Right ventricle myocardium superior (tissue), 1 donor: ENCODE measurements around the gene NXT1. TPM values are rescaled to one million over a fixed set of nuclear protein-coding genes. Genes with fewer than 3 reads are reported as not detected.

Experiments used
- ATAC-seq: fragments of 200-7000 bp; cut with Tn5 transposase; one replicate; pipeline ENCODE4 v1.9.1; 2020; ENCODE audit warnings: mild to moderate bottlenecking; ENCODE audit not compliant: poor library complexity
- DNase-seq: peaks from one replicate; pipeline ENCODE4 v3.0.0-alpha.2; 2020
- intact Hi-C: fragments of 100-400 bp; cut with DNase I; formaldehyde crosslinking; loops from one replicate; pipeline ENCODE4 v1.11.2; 2022
- total RNA-seq: library from RNA; stranded (reverse); fragmentation: NEBNext Ultra II Directional; extraction: Animal tissue kit (Norgen Biotek cat#: 25700); gene quantifications from one replicate; pipeline ENCODE4 v1.2.1, GENCODE V29; 2021
- donor health status: DM: no; HTN: yes; CAD: no; lungs with severe emphysema.

Gene NXT1
- total RNA-seq, 1 donor from 2014 or later, result 6.6 TPM

DNA sequence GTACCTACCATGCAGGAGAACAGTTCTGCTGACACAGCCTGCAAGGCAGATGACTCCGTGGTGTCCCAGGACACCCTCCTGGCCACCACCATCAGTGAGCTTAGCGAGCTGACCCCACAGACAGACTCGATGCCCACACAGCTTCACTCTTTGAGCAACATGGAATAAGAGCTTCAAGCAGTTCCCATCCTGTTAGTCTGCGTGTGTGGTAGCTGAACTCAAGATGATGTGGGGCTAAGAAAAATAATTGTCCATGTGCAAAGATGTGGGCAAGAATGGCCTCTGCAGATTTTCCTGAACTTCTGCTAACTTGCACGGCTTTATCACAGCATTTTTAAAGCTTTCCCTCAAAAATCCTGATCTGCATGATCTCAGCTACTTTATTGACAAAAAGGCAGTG is 19.7 kb downstream of the NXT1 start:
- ATAC-seq (no peak), DNase-seq (no peak)
- intact Hi-C loops, result no loop called here

GRCh38 chr20:23370873-23371272 is 20.3 kb downstream of the NXT1 start:
- ATAC-seq, result no peak
- intact Hi-C loops, result no loop called here

GRCh38 chr20:23371496-23371895 is 20.9 kb downstream of the NXT1 start:
- ATAC-seq, result no peak
- intact Hi-C loops, result no loop called here
- no peak for DNase-seq

More at GRCh38 chr20:23370873-23371272, 20.3 kb downstream of the NXT1 start:
- no peak for DNase-seq

DNA sequence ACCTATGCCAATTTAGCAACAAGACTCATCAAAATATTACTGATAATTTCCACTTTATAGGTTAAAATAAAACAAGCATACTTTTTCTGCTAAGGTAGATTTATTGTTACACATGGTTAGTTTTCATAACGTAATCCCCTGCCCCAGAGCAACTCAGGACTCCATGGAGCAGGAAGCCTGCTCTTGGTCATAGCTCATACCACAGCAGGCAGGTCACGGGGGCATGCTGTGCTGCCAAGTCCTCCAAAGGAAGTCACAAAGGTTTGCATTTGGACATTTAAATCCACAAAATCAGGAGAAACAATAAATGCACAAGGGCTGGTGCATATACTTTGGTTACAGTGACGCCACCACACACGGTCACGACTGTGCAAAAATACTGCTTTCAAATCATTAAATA is 23.9 kb downstream of the NXT1 start:
- no peak for ATAC-seq
- DNase-seq, result no peak
- intact Hi-C loops, result no loop called here

DNA sequence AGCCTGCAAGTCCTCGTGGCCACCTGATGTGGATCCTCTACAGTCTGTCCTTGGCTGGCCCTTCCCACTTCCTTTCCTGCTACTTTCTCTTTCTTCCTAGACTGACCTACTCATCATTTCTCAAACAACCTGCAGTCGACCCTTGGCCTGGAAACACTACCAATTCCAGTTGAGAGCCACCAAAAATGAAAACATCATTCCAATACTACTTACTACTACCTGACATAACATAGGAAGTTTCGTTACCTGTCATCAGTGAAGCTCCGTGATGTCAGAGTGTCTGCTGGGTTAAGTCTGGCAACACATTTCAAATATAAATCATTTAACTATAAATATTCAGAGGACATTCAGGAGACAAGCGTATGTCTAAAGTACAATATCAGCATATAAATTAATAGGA is 25.2 kb downstream of the NXT1 start:
- no peak for DNase-seq
- intact Hi-C loops, result no loop called here
- ATAC-seq, result no peak

GRCh38 chr20:23379772-23380171 is 29.2 kb downstream of the NXT1 start:
- no peak for DNase-seq
- ATAC-seq, result no peak
- intact Hi-C loops, result no loop called here

DNA sequence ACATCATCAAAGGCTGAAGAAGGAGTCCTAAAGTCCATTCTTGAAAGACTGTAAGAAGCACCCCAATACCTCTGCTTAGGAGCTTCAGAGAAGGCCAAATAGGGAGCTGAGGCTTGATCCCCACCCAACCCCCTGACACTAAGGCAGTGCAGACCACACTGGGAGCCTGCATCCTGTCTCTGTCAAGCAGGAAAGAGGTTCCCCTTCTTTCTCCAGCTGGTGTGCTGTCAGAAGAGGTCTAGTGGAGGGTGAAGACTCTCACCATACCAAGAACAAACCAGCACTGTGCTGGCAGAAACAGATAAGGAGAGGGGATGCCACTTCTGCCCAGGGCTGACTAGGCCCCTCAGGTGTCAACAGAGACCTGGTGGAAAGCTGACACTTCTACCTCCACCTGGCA is 31.3 kb downstream of the NXT1 start:
- DNase-seq, result no peak
- ATAC-seq, result no peak
- intact Hi-C loops, result no loop called here

DNA sequence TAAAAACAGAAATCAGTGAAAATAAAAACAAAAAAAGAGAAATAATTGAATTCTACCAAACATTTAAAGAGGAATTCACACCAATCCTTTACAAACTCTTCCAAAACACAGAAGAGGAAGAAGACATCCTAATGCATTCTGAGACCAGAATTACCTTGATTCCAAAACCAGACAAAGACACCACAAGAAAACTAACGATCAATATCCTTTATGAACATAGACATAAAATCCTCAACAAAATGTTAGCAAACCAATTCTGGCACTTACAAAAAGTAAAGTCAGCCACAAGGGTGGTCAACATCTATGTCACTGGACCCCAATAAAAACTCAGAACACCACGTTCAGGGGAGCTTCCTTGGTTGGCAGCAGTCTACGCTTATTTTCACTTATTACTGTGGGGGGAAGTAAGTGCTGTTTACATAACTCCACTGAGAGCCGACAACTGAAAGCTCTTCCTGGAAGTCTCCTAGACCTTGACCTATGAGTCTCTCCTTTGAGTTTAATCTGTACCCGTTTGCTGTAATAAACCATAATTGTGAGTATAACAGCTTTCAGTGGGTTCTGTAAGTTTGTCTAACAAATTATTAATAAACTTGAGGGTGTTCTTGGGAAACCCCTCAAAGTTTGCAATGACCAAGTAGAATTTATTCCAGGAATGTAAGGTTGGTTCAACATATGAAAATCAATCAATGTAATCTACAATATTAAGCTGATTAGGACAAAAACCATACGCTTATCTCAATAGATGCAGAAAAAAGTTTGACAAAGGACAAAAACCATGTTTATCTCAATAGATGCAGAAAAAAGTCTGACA is 35.9 kb downstream of the NXT1 start:
- no peak for ATAC-seq

DNA sequence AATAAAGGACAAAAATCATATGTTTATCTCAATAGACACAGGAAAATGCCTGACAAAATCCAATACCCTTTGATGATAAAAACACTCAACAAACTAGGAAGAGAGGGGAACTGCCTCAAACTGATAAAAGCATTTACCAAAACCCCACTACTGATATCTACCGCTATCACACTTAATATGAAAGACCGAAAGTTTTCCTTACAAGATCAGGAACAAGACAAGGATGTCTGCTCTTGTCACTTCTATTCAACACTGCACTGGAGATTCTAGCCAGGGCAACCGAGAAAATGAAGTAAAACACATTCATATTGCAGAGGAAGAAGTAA is 36.5 kb downstream of the NXT1 start:
- intact Hi-C loops, result no loop called here
- DNase-seq (no peak), ATAC-seq (no peak)

More for the DNA sequence above, 35.9 kb downstream of the NXT1 start:
- no peak for DNase-seq
- intact Hi-C loops, result no loop called here

DNA sequence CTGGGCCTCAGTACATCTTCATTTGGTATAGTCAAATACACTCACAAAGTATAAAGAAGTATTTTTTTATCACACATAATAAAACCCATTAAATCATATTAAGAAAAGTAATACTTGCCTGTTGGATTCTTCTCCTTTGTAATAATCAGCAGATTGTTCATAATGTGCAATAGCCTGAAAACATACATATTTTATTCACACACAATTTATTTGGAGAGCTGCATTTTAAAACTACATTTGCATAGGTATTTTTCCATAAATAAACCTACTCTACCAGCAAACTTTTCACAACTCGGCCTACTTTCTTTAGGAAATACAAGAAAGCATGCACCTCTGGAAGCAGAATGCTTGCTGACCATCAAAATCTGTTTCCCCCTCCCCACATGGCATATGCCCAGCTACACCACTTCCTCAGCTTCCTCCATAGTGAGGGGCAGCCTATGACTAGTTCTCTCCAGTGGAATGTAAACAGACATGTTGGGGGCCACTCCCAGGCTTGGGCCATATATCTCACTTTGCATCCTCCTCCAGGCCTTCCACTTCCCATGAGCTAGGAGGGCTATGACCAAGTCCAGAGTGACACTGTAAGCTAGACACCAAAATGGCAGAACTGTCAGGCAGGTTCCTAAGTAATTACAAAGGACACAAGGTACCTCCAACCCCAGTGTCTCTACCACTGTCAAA is 39.6 kb downstream of the NXT1 start:
- intact Hi-C loops, result no loop called here
- DNase-seq, result no peak
- no peak for ATAC-seq

- ATAC-seq, result no peak
Measured at GRCh38 chr20:23391707-23392310, 41.2 kb downstream of the NXT1 start.

DNA sequence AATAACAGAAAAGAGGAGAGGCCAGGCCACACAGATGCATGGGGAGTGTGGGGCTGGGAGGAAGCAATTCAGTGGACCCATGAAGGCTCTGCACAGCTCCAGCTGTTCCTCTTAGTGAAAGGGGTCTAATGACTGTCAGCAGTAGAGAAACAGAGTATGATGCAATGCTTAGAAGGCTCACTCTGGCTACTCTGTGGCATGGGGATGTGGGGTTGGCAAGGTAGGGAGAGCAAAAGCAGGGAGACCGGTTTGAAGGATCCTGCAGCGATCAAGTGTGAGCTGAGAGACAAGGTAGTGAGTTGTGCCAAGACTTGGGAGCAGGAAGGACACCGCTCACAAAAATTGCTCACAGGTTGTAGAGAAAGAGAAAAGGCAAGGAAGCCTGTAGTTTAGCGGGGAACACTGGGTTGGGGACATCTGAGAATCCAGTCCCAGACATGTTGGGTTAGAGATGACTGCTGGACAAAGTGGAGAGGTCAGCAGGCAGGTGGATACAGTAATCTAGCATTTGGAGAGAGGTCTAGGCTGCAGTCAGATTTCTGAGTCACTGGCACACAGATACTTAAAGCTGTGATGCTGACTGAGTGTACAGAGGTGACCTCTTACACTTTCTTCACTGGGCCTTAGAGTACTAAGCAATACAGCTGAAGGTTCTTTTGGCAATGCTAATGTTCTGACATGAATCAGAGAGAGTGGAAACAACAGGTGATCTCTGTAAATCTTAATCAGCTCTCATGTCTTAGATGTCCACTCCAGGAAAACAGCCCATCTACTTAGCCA is 43.6 kb downstream of the NXT1 start:
- ATAC-seq (no peak), DNase-seq (no peak)
- intact Hi-C loops, result no loop called here

More at GRCh38 chr20:23391707-23392310, 41.2 kb downstream of the NXT1 start:
- intact Hi-C loops, result no loop called here
- DNase-seq, result no peak

DNA sequence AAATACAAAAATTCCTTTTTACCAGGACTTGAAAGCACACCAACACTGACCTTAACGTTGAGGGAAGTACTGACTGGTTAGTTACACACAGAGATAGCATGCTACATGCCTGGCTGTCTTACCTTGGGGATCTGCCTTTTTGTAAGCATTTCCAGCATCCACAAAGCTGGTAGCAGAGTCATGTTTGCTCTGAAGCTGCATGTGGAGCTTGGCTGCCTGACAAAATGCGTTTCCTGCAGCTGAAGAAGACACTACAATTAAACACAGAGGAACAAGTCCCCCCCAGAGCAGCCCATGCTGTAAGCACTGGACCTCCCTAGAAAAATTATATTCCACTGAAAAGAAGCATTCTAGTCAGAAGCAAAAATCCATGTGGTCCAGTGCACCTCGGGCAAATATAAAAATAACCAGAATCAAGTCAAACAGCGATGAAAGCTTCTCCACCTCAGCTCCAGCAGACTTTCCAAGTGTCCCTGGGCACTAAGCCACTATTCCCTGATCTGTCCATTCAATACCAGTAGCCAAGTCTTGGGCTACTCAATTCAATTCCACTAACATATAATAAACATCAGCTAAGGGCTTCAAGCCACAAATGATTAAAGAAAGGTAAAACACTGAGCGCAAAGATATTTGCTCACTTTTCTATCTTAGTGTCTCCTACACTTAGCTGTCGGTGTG is 46.5 kb downstream of the NXT1 start:
- DNase-seq (no peak), ATAC-seq (peak; percentile 60)
- intact Hi-C loops, result no loop called here

DNA sequence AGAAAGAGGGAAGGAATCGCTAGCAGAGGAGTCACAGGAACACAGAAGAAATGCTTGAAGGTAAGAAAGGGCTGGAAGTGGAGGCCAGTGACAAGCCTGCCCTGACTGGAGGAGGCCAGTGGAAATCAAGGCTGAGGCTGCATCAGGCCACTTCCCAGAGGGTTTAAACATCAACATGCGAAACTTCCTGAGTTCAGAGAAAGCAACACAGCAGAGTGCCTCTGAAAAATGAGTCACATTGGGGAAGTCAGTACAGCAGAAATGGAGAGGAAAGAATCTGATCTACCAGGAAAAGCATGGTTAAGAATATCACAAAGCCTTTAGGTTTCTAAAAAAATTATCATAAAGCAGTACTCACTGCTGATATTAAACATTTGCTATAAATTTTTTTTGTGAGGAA is 47.4 kb downstream of the NXT1 start:
- ATAC-seq, result peak; percentile 27
- DNase-seq, result no peak
- intact Hi-C loops, result no loop called here

- intact Hi-C loops, result no loop called here
- ATAC-seq (no peak), DNase-seq (no peak)
Measured at GRCh38 chr20:23399568-23400241, 49.1 kb downstream of the NXT1 start.

- DNase-seq, result no peak
- intact Hi-C loops, result no loop called here
- ATAC-seq, result peak; percentile 59
Measured at GRCh38 chr20:23401051-23401450, 50.5 kb downstream of the NXT1 start.

GRCh38 chr20:23403751-23404150 is 53.2 kb downstream of the NXT1 start:
- DNase-seq, result no peak
- no peak for ATAC-seq
- intact Hi-C loops, result no loop called here

- no peak for DNase-seq
- ATAC-seq, result no peak
- intact Hi-C loops, result no loop called here
Measured at GRCh38 chr20:23404196-23404595, 53.6 kb downstream of the NXT1 start.
